MCF 10A (cell line): ENCODE data around the gene LRMDA. TPM values are rescaled to one million over a fixed set of nuclear protein-coding genes. Genes with fewer than 3 reads are reported as not detected.

ENCODE experiments used
- BruUV-seq: library from RNA; stranded (reverse); fragments of 400-500 nt; replicated peaks from 2 replicates; lab custom pipeline; 2021; lab: Mats Ljungman, UMichigan
- CTCF ChIA-PET: fragments of 300-600 bp; sonication (Branson Sonifier 250); formaldehyde crosslinking; extraction: SDS; loops from one replicate; lab custom pipeline; 2021; ENCODE audit warnings: antibody characterized with exemption, inconsistent platforms; lab: Yijun Ruan, JAX
- POLR2A ChIA-PET: fragments of 300-600, 350-650 bp; sonication (Branson Sonifier 250); formaldehyde crosslinking; extraction: SDS; loops from one replicate; lab custom pipeline; 2020; ENCODE audit warnings: antibody characterized with exemption, inconsistent platforms; lab: Yijun Ruan, JAX
- DNase-seq: peaks from one replicate; pipeline ENCODE4 v3.0.0-alpha.2; 2018; ENCODE audit not compliant: unreplicated experiment
- H3K27ac Mint-ChIP-seq: one replicate; pipeline ENCODE4 v1.8.0; 2022; ENCODE audit warnings: mild to moderate bottlenecking, low read depth, mixed read lengths; ENCODE audit not compliant: unreplicated experiment
- H3K27me3 Mint-ChIP-seq: one replicate; pipeline ENCODE4 v1.8.0; 2022; ENCODE audit warnings: mixed read lengths; ENCODE audit not compliant: insufficient read depth, unreplicated experiment
- H3K36me3 Mint-ChIP-seq: one replicate; pipeline ENCODE4 v1.8.0; 2022; ENCODE audit warnings: mild to moderate bottlenecking, moderate library complexity, mixed read lengths; ENCODE audit not compliant: insufficient read depth, unreplicated experiment
- H3K4me1 Mint-ChIP-seq: one replicate; pipeline ENCODE4 v1.8.0; 2022; ENCODE audit warnings: mixed read lengths; ENCODE audit not compliant: insufficient read depth, unreplicated experiment
- H3K4me3 Mint-ChIP-seq: one replicate; pipeline ENCODE4 v1.8.0; 2022; ENCODE audit warnings: mild to moderate bottlenecking, moderate library complexity, mixed read lengths; ENCODE audit not compliant: unreplicated experiment
- H3K9me3 Mint-ChIP-seq: one replicate; pipeline ENCODE4 v1.8.0; 2022; ENCODE audit warnings: mixed read lengths; ENCODE audit not compliant: unreplicated experiment
- CTCF ChIP-seq: fragments of 200-600 bp; IDR thresholded peaks from one replicate; pipeline ENCODE4 v1.8.0; 2022; ENCODE audit warnings: antibody characterized with exemption, mild to moderate bottlenecking; ENCODE audit not compliant: unreplicated experiment
- intact Hi-C: fragments of 100-400 bp; cut with micrococcal nuclease; formaldehyde crosslinking; loops from 2 replicates; pipeline ENCODE4 v1.14.1; 2022
- total RNA-seq: library from RNA; stranded (reverse); gene quantifications from 2 replicates; pipeline ENCODE4 v1.2.3, GENCODE V29; 2022

The LRMDA gene
- total RNA-seq, 1 experiment from 2014 or later: not detected

GRCh38 chr10:75395932-75396630 lies 35.3 kb upstream of the LRMDA start:
- no peak overlapping the region for H3K4me3 Mint-ChIP-seq
- no TSS peak for BruUV-seq
- no peaks in the 10 kb centered on the region for H3K9me3 Mint-ChIP-seq
- no peak for TF ChIP-seq CTCF
- intact Hi-C loops: no loop called here
- peaks cover 4% of the 10 kb centered on the region for H3K4me1 Mint-ChIP-seq
- peaks cover 19% of the 10 kb centered on the region for H3K36me3 Mint-ChIP-seq
- CTCF ChIA-PET: interaction anchor here (0.6 to 2.8 kb wide), 16 partner anchors 10 to 1043 kb away, joined by 3 to 13 read pairs (median 4); no protein-coding TSS in a partner anchor
- no peak for DNase-seq
- H3K27ac Mint-ChIP-seq: no peak overlapping the region
- POLR2A ChIA-PET: interaction anchor here (0.8 kb wide), 1 partner anchor 37 kb away, joined by 5 read pairs; no protein-coding TSS in a partner anchor
- no peaks in the 10 kb centered on the region for H3K27me3 Mint-ChIP-seq

- ChIA-PET POLR2A (no interaction called here), CTCF (interaction anchor here (0.6 to 2.8 kb wide), 9 partner anchors 11 to 1036 kb away, joined by 3 to 13 read pairs (median 3); no protein-coding TSS in a partner anchor)
- H3K27ac Mint-ChIP-seq: no peak overlapping the region
- DNase-seq: no peak
- no peaks in the 10 kb centered on the region for H3K27me3 Mint-ChIP-seq
- intact Hi-C loops: no loop called here
- H3K9me3 Mint-ChIP-seq: no peaks in the 10 kb centered on the region
- no peak overlapping the region for H3K4me3 Mint-ChIP-seq
- H3K4me1 Mint-ChIP-seq: peaks cover 4% of the 10 kb centered on the region
- TF ChIP-seq CTCF: no peak
- no TSS peak for BruUV-seq
- H3K36me3 Mint-ChIP-seq: peaks cover 19% of the 10 kb centered on the region
Observed at GRCh38 chr10:75396631-75397495, 34.6 kb upstream of the LRMDA start.

- no peak for DNase-seq
- no peak for TF ChIP-seq CTCF
- peaks cover 19% of the 10 kb centered on the region for H3K36me3 Mint-ChIP-seq
- intact Hi-C loops: no loop called here
- H3K27ac Mint-ChIP-seq: no peak overlapping the region
- H3K27me3 Mint-ChIP-seq: no peaks in the 10 kb centered on the region
- no peaks in the 10 kb centered on the region for H3K9me3 Mint-ChIP-seq
- POLR2A ChIA-PET: no interaction called here
- CTCF ChIA-PET: interaction anchor here (0.6 to 1.7 kb wide), 7 partner anchors 38 to 1723 kb away, joined by 3 to 7 read pairs (median 3); no protein-coding TSS in a partner anchor
- no TSS peak for BruUV-seq
- no peak overlapping the region for H3K4me3 Mint-ChIP-seq
- H3K4me1 Mint-ChIP-seq: peaks cover 4% of the 10 kb centered on the region
Observed at GRCh38 chr10:75397496-75398199, 33.8 kb upstream of the LRMDA start.
